HG02763 (cell line): ENCODE data around the gene C8A.

Experiments
- ATAC-seq: cut with Tn5 transposase; IDR thresholded peaks from one replicate; pipeline ENCODE4 v1.9.1; 2021; ENCODE audit warnings: mild to moderate bottlenecking, moderate library complexity; ENCODE audit not compliant: unreplicated experiment

C8A gene

DNA sequence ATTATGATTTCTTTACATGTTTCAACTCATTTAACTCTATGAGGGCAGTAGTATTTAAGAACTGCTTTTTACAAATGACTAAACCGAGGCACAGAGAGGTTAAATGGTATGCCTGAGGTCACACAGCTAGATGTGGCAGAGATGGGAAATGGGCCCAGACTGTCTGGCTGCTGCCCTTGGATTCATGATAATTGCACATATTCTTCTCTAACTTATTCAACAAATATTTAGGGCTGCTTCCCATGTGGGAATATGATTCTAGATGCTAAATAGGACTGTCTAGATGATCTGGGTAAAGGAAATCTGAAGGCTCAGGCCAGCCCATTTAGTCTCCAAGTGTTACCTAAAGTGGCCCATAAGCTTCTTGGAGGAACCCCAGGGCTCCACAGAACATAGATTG, 26.2 kb downstream of the C8A start:
- no peak for ATAC-seq

DNA sequence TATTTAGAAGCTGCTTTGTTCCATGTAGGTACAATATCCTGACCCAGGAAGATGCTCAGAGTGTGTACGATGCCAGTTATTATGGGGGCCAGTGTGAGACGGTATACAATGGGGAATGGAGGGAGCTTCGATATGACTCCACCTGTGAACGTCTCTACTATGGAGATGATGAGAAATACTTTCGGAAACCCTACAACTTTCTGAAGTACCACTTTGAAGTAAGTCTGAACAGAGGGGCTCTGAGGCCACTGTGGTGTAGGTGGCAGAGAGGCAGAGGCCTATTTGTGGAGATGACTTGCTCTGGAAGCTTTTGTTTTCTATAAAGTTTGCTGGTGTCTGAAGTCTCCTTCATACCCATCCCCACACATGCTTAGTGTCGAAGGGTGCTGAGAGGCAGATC, 26.8 kb downstream of the C8A start:
- ATAC-seq: no peak

DNA sequence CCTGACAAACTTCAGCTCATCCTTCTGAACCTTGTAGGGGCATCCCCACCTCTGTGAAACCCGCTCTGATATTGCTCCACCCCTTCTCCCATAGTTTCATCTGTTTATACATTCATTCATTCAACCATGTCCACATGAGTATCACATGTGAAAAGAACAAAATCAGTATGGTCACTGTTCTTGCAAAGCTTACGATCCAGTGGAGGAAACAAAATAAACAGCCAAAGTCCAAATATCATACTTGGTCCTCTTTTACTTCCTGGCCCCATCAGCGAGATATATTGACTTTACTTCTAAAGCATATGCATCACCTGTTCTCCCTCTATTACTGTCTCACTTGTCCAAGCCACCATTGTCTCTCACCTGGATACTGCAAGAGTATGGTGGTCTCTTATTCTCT, 35.6 kb downstream of the C8A start:
- ATAC-seq: no peak

DNA sequence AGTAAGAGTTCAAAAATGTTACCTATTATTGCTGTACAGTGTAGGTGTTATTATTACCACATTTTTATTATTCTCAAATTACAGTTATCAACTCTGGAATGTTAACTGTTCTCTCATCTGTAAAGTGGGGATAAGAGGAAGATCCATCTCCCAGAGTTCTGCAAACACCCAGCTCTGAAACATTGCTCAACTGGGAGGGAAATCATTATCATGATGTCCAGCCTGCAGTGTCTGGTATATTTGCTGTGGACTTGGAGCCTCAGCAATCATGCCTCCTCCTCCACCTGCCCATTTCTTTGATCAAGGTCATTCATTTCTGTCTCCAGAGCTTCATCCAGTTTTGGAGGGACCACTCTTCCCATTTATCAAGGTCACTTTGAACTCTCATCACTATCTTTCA, 39.4 kb downstream of the C8A start:
- ATAC-seq: no peak

DNA sequence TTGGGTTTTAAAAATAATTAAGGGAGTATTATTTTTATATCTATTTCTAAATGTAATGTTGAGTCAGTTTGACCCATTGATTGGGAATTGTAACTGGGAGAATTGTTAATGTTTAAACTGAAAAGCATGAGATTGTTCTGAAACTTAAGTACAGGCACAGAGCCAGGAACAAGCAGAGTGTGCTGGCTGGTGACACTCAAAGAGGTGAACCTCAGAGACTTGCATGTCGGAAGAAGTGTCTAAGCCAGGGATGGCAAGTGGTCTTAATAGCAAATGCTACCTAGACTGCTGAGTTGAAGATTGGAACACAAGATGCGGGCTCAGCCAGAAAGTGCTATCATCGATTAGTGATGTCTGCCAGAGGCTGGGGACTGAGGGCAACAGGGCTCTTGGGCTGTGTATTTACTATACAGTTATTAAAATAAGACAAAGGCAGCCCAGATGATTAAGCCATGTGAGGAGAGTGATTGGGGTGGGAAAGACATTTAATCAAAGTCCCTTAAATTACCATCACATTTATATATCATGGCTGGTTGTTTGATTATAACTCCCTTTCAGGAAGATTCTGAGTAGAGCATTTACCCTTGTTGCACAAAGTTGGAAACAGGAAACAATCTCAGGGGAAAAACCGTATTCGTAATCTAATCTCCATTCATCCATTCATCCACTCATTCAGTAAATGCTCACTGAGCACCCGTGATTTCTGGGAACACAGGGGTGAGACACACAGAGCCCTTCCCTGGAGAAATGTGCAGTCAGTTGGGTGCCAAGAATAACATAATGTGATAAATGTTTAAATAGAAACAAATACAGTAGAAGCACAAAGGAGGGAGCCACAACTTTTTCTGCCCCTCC, 42.8 kb downstream of the C8A start:
- no peak for ATAC-seq

DNA sequence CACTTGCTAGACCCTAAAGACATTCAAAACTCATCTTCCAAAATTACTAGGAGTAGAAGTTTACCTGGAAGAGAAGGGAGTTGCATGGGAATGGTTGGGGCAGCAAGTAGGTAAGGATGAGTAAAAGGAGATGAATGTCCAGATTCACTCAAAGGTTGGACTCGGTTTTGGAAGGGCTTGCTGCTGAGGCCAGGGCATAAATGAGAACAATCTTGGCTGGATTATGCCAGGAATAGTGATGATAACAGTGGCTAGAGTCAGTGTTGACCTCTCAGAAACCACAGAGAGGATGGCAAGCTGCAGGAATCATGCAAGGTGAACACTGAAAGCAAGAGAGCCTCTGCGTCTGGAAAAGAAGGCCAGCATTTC, 43.4 kb downstream of the C8A start:
- ATAC-seq: no peak

DNA sequence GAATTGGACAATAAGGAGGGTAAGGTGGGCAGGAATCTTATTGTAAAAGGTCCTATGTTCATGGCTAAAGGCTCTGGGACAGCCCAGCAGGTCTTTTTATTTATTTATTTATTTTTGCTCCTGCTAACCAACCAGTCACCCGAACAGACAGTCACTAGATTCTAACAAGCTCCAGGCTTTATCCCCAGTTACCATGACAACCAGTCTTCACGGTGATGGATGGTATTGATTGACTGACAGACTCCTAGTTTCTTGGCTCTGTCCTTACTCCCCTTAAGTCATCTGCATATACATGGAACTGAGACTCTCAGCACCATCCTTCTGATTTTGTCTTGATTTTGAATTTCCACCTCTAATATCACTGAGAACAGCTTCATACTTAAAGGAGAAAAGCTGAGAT, 44.3 kb downstream of the C8A start:
- ATAC-seq: no peak

DNA sequence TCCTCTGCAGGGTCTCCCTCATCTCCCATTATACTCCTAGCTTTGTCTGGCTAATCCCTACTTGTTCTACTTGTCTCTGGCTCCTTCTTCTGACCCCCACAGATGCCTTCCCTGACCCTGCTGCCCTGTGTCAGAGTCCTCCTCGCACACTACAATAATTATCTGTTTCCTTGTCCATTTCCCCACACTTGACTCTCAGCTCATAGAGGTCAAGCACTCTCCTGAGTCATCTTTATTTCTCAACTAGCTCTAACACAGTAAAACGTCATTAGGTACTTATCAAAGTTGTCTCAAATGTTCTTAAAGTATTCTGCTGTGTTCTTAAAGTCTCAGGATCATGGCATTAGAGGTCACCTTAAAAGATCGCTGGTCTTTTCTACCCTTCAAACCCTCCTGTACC, 47.1 kb downstream of the C8A start:
- no peak for ATAC-seq

DNA sequence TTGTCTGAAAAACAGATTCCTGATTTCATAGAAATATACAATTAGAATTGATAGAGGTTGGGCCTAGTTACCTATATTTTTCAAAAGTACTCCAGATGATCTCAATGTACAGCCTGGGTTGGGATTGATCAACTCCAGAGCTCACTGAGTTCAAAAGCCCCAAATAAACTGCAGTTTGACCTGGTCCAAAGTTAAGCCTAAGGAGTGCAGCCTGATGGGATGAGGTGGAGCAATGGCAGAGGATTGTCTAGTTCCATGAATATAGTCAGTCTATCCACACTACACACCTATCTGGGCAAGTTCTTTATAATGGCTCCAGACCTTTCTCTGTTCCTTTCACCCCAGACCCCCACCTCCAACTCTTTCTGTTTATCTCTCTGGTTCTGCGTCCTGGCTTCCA, 49.2 kb downstream of the C8A start:
- ATAC-seq: no peak

DNA sequence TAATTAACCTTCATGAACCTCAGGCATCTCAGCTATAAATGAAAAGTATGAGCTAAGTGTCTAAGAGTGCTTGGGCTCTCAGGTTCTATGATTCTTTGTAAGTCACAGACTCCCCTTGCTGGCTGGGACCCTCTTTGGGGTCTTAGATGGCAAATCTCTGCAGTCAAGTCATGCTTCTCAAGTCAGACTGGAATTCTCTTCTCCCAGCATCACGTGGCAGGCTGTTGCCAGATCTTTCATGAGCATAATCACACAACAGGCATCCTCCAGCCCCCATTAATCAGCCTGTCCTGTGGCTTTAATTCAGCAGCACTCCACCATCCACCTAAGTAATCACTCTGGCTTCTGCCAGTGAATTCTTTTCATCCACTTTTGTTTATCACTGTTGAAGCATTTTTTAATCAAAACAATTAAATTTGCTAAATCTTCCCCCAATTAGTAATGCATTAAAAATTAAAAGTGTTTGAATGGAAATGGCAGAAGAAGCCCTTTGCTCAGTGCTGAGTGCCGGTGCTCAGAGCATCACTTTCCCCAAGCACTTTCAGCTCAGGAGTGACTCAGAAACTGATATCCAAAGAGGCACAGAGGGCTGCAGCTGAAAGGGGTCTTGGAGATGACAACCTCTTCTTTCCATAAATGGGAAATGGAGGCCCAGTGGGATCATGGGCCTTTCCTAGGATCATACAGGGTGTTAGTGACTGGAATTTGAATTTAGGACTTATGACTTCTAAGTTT, 50.2 kb downstream of the C8A start:
- ATAC-seq: no peak

DNA sequence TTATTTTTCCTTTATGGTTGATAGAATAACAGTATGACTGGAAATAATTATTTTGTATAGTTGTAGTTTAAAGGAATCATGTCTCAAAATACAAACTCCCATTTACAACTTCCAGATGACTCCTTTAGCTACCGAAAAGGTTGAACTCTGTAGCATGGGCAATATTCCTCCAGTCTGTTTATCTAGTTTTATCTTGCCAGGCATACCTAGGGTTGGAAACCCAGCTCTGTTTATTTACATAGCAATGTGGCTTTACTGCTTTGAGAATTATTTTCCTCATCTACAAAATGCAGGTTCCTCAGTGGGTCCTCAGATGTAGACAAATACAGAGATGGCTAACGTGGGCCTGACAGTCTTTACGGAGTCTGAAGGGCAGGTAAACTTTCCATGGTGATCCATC, 51.1 kb downstream of the C8A start:
- ATAC-seq: no peak

DNA sequence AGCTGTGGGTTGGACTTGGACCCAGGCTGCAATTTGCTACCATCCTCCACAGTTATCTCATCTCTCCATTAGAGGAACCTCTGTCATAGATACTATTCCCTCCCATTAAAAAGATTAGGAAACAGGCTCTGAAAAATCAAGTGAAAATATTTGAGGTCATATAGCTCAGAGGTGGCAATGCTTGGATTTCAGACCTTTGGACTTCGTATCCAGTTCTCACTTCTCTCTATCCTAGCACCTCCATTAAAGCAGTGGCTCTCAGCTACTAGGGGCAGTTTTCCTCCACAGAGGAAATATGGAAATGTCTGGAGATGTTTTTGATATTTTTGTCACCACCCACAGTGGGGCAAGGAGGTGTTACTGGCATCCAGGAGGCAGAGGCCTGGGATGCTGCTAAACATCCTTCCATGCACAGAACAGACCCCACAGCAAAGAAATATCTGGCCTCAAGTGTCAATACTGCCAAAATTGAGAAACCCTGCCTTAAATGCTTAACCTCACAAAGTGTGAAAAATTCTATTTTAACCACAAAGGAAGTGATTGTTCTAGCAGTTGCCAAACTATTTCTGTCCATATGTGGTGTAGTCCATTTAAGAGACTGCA, 54.1 kb downstream of the C8A start:
- no peak for ATAC-seq

DNA sequence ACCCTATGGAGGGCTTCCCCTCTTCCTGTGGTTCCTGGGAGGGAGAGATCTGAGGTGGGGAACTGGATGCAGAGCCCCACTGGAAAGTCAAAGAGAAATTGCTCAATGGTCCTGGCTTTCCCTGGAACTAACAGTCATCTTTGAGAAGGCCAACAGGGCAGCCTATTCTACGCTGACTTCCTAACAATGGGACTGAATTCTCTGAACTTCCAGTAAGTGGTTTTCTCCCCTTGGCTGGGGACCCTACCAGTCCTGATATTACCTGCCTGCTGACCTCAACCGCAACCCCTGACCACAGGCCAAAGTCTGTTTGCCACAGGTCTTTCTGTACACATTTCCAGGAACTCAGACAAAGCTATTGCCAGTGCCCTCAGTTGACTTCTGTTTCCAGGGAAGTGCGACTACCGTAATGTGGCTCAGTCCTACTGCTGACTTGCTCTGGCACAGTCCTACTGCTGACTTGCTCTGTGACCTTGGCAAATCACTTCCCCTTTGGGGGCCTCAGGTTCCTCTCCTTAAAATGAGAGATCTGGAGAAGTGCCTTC, 55.9 kb downstream of the C8A start:
- ATAC-seq: no peak

DNA sequence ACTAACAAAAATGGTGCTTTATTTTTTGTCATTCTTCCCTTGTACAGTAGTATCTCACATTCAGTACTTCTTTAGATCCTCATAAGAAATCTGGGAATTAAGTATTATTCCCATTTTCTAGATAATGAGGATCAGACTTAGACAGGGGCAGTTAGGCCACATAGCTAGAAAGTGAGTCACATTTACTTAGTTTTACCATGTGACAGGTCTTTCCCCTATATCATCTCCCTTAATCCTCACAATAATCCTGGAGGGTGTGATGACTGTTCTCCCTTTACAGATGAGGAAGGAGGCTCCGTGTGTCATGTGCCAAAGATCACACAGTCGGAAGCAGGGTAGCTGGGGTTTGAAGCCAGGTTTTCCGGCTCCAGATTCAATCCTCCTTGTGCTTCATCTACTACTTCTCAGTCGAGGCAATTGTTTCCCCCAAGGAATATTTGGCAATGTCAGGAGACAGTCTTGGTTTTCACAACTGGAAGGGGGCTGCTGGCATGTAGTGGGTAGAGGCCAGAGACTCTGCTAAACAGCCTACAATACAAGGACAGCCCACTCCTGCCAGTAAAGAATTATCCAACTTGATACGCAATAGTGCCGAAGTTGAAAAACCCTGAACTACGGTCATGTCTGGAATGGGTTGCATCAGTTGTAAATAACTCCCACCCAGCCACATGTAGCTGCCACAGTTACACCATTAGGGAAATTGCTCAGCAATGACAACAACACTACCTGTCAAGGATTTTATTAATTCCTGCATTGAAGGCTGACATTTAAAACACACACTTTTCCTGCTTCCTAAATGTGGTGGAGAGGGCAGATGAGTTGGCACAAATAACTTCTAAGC, 56.7 kb downstream of the C8A start:
- no peak for ATAC-seq

DNA sequence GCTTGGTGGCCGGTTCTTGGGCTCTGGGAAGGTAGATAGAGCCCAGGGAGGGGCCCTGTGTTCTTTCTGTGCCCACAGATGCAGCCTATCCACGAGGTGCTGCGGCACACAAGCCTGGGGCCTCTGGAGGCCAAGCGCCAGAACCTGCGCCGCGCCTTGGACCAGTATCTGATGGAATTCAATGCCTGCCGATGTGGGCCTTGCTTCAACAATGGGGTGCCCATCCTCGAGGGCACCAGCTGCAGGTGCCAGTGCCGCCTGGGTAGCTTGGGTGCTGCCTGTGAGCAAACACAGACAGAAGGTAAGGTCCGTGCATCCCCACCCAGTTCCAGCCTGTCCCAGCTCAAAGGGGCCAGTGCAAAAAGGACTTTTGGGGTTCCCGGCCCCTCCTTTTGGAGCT, 57.7 kb downstream of the C8A start:
- ATAC-seq: no peak

DNA sequence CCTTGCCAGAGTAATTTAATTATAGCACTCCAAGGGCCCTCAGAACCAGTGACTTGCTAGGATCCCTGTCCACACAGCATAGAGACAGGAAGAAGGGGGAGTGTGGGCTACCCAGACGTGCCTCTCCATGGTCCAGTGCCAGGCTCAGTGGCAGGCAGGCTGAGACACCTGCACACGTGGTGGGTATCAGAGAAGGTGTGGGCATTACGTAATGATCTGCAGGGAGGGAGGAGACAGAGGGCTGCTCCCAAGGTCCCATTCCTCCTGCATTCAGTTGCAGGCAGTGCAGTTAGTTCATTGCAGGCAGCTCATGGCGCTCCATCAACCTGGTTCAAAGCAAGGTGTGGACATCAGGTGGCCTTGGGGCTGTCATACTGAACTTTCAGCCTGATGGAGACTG, 61.4 kb downstream of the C8A start:
- no peak for ATAC-seq

DNA sequence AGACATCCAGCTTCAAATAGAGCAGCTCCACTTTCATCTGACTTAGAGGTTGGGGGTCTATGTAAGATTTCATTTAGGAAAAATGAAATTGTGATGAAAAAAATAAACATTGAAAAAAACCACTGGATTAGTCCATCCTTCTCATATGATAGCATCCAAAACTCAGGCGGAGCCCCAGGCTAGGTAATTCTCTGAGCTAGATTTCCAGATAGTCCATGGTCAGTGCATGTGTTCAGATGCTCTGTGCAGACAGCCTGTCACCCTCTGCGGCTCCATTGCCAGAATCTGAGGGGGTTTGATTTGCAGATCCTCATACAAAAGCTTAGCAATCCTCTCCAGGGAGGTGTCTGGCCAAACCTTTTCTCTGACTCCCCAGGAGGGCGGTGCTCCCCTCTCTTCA, 62.0 kb downstream of the C8A start:
- ATAC-seq: no peak

DNA sequence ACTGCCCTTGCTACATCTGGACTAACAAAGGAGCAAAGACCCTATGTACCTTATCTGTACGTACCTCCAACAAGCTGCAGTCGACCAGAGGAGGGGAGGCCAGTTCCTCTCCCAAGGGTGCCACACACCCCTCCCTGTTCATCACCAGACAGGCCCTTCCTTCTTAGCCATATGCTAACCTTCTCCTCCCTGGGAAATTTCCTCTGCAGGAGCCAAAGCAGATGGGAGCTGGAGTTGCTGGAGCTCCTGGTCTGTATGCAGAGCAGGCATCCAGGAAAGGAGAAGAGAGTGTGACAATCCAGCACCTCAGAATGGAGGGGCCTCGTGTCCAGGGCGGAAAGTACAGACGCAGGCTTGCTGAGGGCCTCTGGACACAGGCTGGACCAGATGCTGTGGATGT, 62.8 kb downstream of the C8A start:
- ATAC-seq: no peak

DNA sequence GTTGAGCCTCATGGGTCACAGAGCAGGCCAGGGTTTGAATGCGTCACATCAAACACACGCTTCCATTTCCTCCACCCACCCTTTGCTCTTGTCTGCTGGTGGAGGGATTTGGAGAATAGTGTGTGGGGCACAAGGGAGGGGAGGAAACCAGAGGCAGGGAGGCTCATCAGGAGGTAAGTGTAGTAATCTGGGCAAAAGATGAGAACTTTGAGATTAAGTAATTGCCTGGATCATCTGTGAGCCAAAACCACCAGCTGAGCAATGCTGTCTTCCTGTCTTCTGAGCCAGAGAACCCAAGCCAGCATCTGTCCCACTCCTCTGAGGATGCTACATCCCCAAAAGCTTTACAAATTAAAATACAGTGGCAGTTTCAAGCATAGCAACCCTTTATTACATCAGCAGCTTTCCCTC, 66.0 kb downstream of the C8A start:
- no peak for ATAC-seq

DNA sequence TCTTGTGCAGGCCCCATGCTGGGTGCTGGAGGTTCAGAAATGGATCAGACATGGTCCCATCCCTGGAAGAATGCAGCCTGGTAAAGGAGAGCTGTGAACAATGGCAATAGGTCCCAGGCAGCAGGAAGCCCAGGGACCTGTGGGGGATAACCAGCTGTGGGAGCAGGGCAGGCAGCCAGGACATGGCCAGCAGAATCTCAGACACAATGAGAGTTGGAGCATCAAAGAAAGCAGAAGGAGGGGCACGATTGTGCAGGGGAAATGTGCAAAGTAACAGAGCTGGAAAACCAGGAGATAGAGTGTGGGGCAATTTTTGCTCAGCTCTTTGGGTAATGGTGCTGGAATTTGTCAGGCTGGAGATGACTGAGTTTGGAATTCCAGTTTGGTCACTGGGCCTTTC, 66.9 kb downstream of the C8A start:
- ATAC-seq: no peak

DNA sequence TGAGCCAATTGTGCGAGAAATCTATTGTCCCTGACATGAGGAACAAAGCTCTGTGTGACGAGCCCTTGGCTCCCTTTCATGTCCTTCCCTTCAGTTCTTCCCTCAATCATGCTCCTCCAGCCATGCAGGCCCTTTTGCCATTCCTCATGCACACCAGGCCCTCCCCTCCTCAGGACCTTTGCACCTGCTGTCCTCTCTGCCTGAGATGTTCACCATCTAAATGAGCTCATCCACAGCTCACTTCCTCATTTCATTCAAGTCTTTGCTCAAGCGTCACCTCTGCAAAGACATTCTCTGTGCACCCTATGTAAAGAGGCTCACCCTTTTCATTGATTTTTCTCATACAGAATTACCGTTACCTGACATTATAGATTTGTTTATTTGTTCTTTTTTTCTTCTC, 67.5 kb downstream of the C8A start:
- ATAC-seq: no peak
